ENCODE measurements around the gene CACNA1G.

- TF ChIP-seq CTCF (IDR thresholded peaks at IDR 0.05) = no peak
- TF ChIP-seq POLR2A (IDR thresholded peaks at IDR 0.05) = no peak
Observed at GRCh38 chr17:50580646-50581045, 20.1 kb downstream of the CACNA1G start.
